ENCODE measurements around the gene P2RY12.

P2RY12 gene

GRCh38 chr3:151318313-151318712 lies 66.2 kb downstream of the P2RY12 start:
- DNase-seq (ENCODE audit: insufficient read length, low spot score) (no peak), FAIRE-seq (no peak)
- TF ChIP-seq POLR2A (IDR thresholded peaks at IDR 0.05; ENCODE audit: low read depth, low read length) (no peak), PAX5 (IDR thresholded peaks at IDR 0.05; ENCODE audit: insufficient read depth, low read length, severe bottlenecking) (no peak), TAF1 (IDR thresholded peaks at IDR 0.05; ENCODE audit: low read depth, low read length) (no peak)

GRCh38 chr3:151316267-151316991 lies 68.1 kb downstream of the P2RY12 start, which contains the start of gene GPR87:
Gene GPR87 (minus strand): TSS chr3:151316820. CDS start chr3:151300100, 16,720 bp downstream.
- no peak for DNase-seq (ENCODE audit: insufficient read length, low spot score)
- FAIRE-seq: peak; percentile 58
- TF ChIP-seq POLR2AphosphoS5 (IDR thresholded peaks at IDR 0.05; ENCODE audit: low read depth, low read length): no peak
- TF ChIP-seq POLR2A (IDR thresholded peaks at IDR 0.05; ENCODE audit: low read depth, low read length): no peak
- no peak for TF ChIP-seq TAF1 (IDR thresholded peaks at IDR 0.05; ENCODE audit: low read depth, low read length)
- TF ChIP-seq POU2F2 (IDR thresholded peaks at IDR 0.05; ENCODE audit: low read depth, low read length): no peak

- TF ChIP-seq POLR2AphosphoS5 (IDR thresholded peaks at IDR 0.05; ENCODE audit: low read depth, low read length) (no peak), TAF1 (IDR thresholded peaks at IDR 0.05; ENCODE audit: low read depth, low read length) (no peak), PAX5 (IDR thresholded peaks at IDR 0.05; ENCODE audit: insufficient read depth, low read length, severe bottlenecking) (no peak), SPI1 (IDR thresholded peaks at IDR 0.05; ENCODE audit: low read depth, low read length) (no peak), POU2F2 (IDR thresholded peaks at IDR 0.05; ENCODE audit: low read depth, low read length) (no peak), POLR2A (IDR thresholded peaks at IDR 0.05; ENCODE audit: low read depth, low read length) (no peak)
- FAIRE-seq (no peak), DNase-seq (ENCODE audit: insufficient read length, low spot score) (no peak)
Observed at GRCh38 chr3:151315846-151316245, 68.7 kb downstream of the P2RY12 start.

GRCh38 chr3:151315136-151315535 lies 69.4 kb downstream of the P2RY12 start:
- no peak for FAIRE-seq
- DNase-seq (ENCODE audit: insufficient read length, low spot score): no peak

GRCh38 chr3:151314593-151314992 lies 70.0 kb downstream of the P2RY12 start:
- FAIRE-seq: no peak
- TF ChIP-seq POLR2A (IDR thresholded peaks at IDR 0.05; ENCODE audit: low read depth, low read length) (no peak), TAF1 (IDR thresholded peaks at IDR 0.05; ENCODE audit: low read depth, low read length) (no peak), PAX5 (IDR thresholded peaks at IDR 0.05; ENCODE audit: insufficient read depth, low read length, severe bottlenecking) (no peak), SPI1 (IDR thresholded peaks at IDR 0.05; ENCODE audit: low read depth, low read length) (no peak), POLR2AphosphoS5 (IDR thresholded peaks at IDR 0.05; ENCODE audit: low read depth, low read length) (no peak), POU2F2 (IDR thresholded peaks at IDR 0.05; ENCODE audit: low read depth, low read length) (no peak)
- DNase-seq (ENCODE audit: insufficient read length, low spot score): no peak

More at GRCh38 chr3:151315136-151315535, 69.4 kb downstream of the P2RY12 start:
- no peak for TF ChIP-seq SPI1 (IDR thresholded peaks at IDR 0.05; ENCODE audit: low read depth, low read length)
- TF ChIP-seq POLR2A (IDR thresholded peaks at IDR 0.05; ENCODE audit: low read depth, low read length): no peak
- TF ChIP-seq POLR2AphosphoS5 (IDR thresholded peaks at IDR 0.05; ENCODE audit: low read depth, low read length): no peak
- no peak for TF ChIP-seq TAF1 (IDR thresholded peaks at IDR 0.05; ENCODE audit: low read depth, low read length)
- TF ChIP-seq PAX5 (IDR thresholded peaks at IDR 0.05; ENCODE audit: insufficient read depth, low read length, severe bottlenecking): no peak
- no peak for TF ChIP-seq POU2F2 (IDR thresholded peaks at IDR 0.05; ENCODE audit: low read depth, low read length)

GRCh38 chr3:151314137-151314536 lies 70.4 kb downstream of the P2RY12 start:
- TF ChIP-seq TAF1 (IDR thresholded peaks at IDR 0.05; ENCODE audit: low read depth, low read length) (no peak), POLR2AphosphoS5 (IDR thresholded peaks at IDR 0.05; ENCODE audit: low read depth, low read length) (no peak), POU2F2 (IDR thresholded peaks at IDR 0.05; ENCODE audit: low read depth, low read length) (no peak), PAX5 (IDR thresholded peaks at IDR 0.05; ENCODE audit: insufficient read depth, low read length, severe bottlenecking) (no peak), POLR2A (IDR thresholded peaks at IDR 0.05; ENCODE audit: low read depth, low read length) (no peak), SPI1 (IDR thresholded peaks at IDR 0.05; ENCODE audit: low read depth, low read length) (no peak)
- no peak for FAIRE-seq
- no peak for DNase-seq (ENCODE audit: insufficient read length, low spot score)

GRCh38 chr3:151312972-151313371 lies 71.6 kb downstream of the P2RY12 start:
- TF ChIP-seq PAX5 (IDR thresholded peaks at IDR 0.05; ENCODE audit: insufficient read depth, low read length, severe bottlenecking): no peak
- TF ChIP-seq TAF1 (IDR thresholded peaks at IDR 0.05; ENCODE audit: low read depth, low read length): no peak
- FAIRE-seq (no peak), DNase-seq (ENCODE audit: insufficient read length, low spot score) (no peak)

GRCh38 chr3:151309566-151309965 lies 75.0 kb downstream of the P2RY12 start:
- DNase-seq (ENCODE audit: insufficient read length, low spot score) (no peak), FAIRE-seq (no peak)
- TF ChIP-seq POLR2A (IDR thresholded peaks at IDR 0.05; ENCODE audit: low read depth, low read length): no peak
- no peak for TF ChIP-seq POU2F2 (IDR thresholded peaks at IDR 0.05; ENCODE audit: low read depth, low read length)
- no peak for TF ChIP-seq TAF1 (IDR thresholded peaks at IDR 0.05; ENCODE audit: low read depth, low read length)
- TF ChIP-seq PAX5 (IDR thresholded peaks at IDR 0.05; ENCODE audit: insufficient read depth, low read length, severe bottlenecking): no peak
- no peak for TF ChIP-seq SPI1 (IDR thresholded peaks at IDR 0.05; ENCODE audit: low read depth, low read length)
- TF ChIP-seq POLR2AphosphoS5 (IDR thresholded peaks at IDR 0.05; ENCODE audit: low read depth, low read length): no peak

GRCh38 chr3:151307583-151308488 lies 76.7 kb downstream of the P2RY12 start:
- DNase-seq (ENCODE audit: insufficient read length, low spot score) (no peak), FAIRE-seq (no peak)
- no peak for TF ChIP-seq TAF1 (IDR thresholded peaks at IDR 0.05; ENCODE audit: low read depth, low read length)
- TF ChIP-seq SPI1 (IDR thresholded peaks at IDR 0.05; ENCODE audit: low read depth, low read length): no peak
- TF ChIP-seq POU2F2 (IDR thresholded peaks at IDR 0.05; ENCODE audit: low read depth, low read length): no peak
- TF ChIP-seq PAX5 (IDR thresholded peaks at IDR 0.05; ENCODE audit: insufficient read depth, low read length, severe bottlenecking): no peak
- no peak for TF ChIP-seq POLR2A (IDR thresholded peaks at IDR 0.05; ENCODE audit: low read depth, low read length)
- no peak for TF ChIP-seq POLR2AphosphoS5 (IDR thresholded peaks at IDR 0.05; ENCODE audit: low read depth, low read length)
